CD4-positive, alpha-beta T cell treated with Interleukin-1 beta for 1 hour (primary cell): ENCODE results near the gene XPR1.

Source experiments
- DNase-seq, 2 donors: peaks; one replicate each; pipeline ENCODE4 v3.0.0-alpha.2; 2020 to 2022

XPR1 gene

GRCh38 chr1:180896161-180896560 lies 264.3 kb downstream of the XPR1 start:
- DNase-seq, result no peak

- no peak for DNase-seq
These were observed 266.8 kb downstream of the XPR1 start for GRCh38 chr1:180898441-180899219.

GRCh38 chr1:180899262-180899661 lies 267.4 kb downstream of the XPR1 start:
- no peak for DNase-seq

- no peak for DNase-seq
These were observed 269.5 kb downstream of the XPR1 start for GRCh38 chr1:180901076-180901990.

- DNase-seq, result no peak
These were observed 270.7 kb downstream of the XPR1 start for GRCh38 chr1:180902541-180902940.

GRCh38 chr1:180905927-180906326 lies 274.1 kb downstream of the XPR1 start:
- no peak for DNase-seq

GRCh38 chr1:180906511-180906910 lies 274.7 kb downstream of the XPR1 start:
- DNase-seq, result no peak

GRCh38 chr1:180907313-180908055 lies 275.7 kb downstream of the XPR1 start:
- no peak for DNase-seq

GRCh38 chr1:180908074-180908765 lies 276.4 kb downstream of the XPR1 start:
- DNase-seq, result no peak

GRCh38 chr1:180909005-180909414 lies 277.2 kb downstream of the XPR1 start:
- DNase-seq, result no peak

GRCh38 chr1:180909462-180909976 lies 277.7 kb downstream of the XPR1 start:
- no peak for DNase-seq

- no peak for DNase-seq
These were observed 279.9 kb downstream of the XPR1 start for GRCh38 chr1:180911640-180912191.

GRCh38 chr1:180912211-180912800 lies 280.5 kb downstream of the XPR1 start:
- DNase-seq, result no peak

- no peak for DNase-seq
These were observed 281.2 kb downstream of the XPR1 start, which contains the start of gene KIAA1614 for GRCh38 chr1:180912801-180913565. TSS of gene KIAA1614 (plus strand) at chr1:180912897. CDS start at chr1:180913244, 347 bp downstream.

- DNase-seq, result no peak
These were observed 283.7 kb downstream of the XPR1 start for GRCh38 chr1:180915426-180915965.

GRCh38 chr1:180916012-180916770 lies 284.4 kb downstream of the XPR1 start:
- DNase-seq, result no peak

GRCh38 chr1:180916771-180917170 lies 284.9 kb downstream of the XPR1 start:
- DNase-seq, result no peak

- no peak for DNase-seq
These were observed 285.7 kb downstream of the XPR1 start for GRCh38 chr1:180917306-180918065.

GRCh38 chr1:180918519-180918918 lies 286.7 kb downstream of the XPR1 start:
- no peak for DNase-seq
